ENCODE data around the gene PHPT1.

DNA sequence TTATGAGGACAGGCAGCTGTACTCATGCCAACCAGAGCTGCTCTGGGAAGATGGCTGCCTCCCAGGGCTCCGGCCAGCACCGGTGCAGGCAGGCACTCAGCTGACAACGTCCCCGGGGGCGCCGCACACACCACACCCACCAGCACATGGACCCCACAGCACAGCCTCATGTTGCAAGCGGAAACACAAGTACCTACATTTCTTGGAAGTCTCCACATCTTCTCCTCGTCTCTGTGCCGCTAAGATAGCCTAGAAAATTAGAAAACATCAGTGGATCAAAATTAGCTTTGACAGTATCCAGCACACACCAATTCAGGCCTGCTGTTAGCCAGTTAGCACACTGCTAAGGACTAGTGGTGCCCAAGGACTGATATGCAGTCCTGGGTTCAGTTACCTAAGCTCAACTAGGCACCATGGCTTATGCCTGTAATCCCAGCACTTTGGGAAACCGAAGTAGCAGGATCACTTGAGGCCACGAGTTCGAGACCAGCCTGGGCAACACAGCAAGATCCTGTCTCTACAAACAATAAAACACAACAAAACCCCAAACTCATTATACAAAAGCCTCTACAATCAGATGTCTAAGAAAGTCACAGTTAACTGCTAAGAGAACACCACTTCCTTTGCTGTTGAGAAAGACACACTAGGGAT, 14.5 kb downstream of the PHPT1 start:
- TF ChIP-seq POLR2A (IDR thresholded peaks at IDR 0.05; ENCODE audit: low read length) (no peak), GATA1 (IDR thresholded peaks at IDR 0.05; ENCODE audit: low read depth, low read length) (no peak)
